ENCODE data around the gene ZNF792.

GRCh38 chr19:35011091-35011689 is 47.2 kb upstream of the ZNF792 start:
- TF ChIP-seq EZH2 (IDR thresholded peaks at IDR 0.05) (no peak), FOXP2 (optimal IDR thresholded peaks at IDR 0.05; ENCODE audit: control extremely low read depth, extremely low read length, insufficient read depth) (no peak)
